ENCODE data around the gene GAS2L3.

GAS2L3 gene

DNA sequence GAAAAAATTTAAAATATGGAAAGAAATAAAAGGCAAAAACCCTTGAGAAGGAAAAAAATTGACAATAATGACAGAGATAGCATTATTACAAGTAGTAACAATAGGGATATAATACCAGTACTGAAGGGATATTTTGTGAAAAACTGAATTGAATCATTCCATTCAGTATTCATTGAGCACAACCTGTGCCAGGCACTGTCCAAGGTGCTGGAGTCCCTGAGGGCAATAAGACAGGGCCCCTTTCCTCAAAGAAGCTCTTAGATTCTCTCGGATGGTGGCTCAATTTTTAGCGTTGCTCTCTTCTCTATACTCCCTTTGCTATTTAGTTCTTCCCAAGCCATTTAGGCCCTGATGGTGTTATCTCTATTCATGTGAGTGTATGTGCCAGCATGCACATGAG is 34.3 kb upstream of the GAS2L3 start:
- Histone ChIP-seq H3K4me1 (ENCODE audit: insufficient read depth, low read length) (no peaks in the 10 kb centered on the region), H3K27ac (ENCODE audit: low read length) (no peak overlapping the region), H4K20me1 (ENCODE audit: insufficient read depth, low read length) (no peaks in the 10 kb centered on the region), H3K36me3 (ENCODE audit: insufficient read depth, low read length) (no peaks in the 10 kb centered on the region), H3K27me3 (ENCODE audit: insufficient read depth, low read length, poor library complexity) (no peaks in the 10 kb centered on the region), H3K9me3 (ENCODE audit: insufficient read depth, low read length, severe bottlenecking) (no peaks in the 10 kb centered on the region), H3K4me2 (ENCODE audit: insufficient read depth, low read length) (no peak overlapping the region), H3K4me3 (ENCODE audit: low read depth in 1 of 2, low read length in 2 of 2) (no peak overlapping the region), H3K9ac (ENCODE audit: low read depth, low read length) (no peak overlapping the region), H3K79me2 (ENCODE audit: insufficient read depth, low read length) (no peaks in the 10 kb centered on the region), H2AFZ (ENCODE audit: low read depth, low read length) (no peak overlapping the region)
- ATAC-seq (ENCODE audit: insufficient read depth, low read depth) (peak; percentile 52; the same call in 2 of the 3 replicates), DNase-seq (peak; percentile 54)
- TF ChIP-seq CTCF (IDR thresholded peaks at IDR 0.05; ENCODE audit: borderline replicate concordance, extremely low read depth, low read length, poor library complexity, severe bottlenecking) (no peak), EZH2 (IDR thresholded peaks at IDR 0.05; ENCODE audit: borderline replicate concordance, low read depth, low read length, severe bottlenecking) (no peak)

DNA sequence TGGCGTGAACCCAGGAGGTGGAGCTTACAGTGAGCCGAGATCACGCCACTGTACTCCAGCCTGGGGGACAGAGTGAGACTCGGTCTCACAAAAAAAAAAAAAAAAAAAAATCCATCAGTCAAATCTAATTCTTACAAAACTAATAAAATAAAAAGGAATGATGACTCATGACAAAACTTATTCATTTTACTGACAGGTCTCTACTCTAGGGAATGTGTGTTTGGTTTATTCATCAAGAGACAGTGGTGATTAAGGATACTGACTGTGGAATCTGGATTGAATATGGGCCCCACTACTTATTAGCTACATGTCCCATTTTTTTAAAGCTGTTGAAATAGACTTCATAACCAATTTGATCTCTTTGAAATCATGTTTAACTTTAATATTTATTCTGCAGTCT is 29.3 kb upstream of the GAS2L3 start:
- Histone ChIP-seq H3K79me2 (ENCODE audit: insufficient read depth, low read length) (no peaks in the 10 kb centered on the region), H3K27me3 (ENCODE audit: insufficient read depth, low read length, poor library complexity) (no peaks in the 10 kb centered on the region), H2AFZ (ENCODE audit: low read depth, low read length) (no peak overlapping the region), H3K9ac (ENCODE audit: low read depth, low read length) (no peak overlapping the region), H3K4me1 (ENCODE audit: insufficient read depth, low read length) (no peaks in the 10 kb centered on the region), H3K9me3 (ENCODE audit: insufficient read depth, low read length, severe bottlenecking) (no peaks in the 10 kb centered on the region), H3K4me3 (ENCODE audit: low read depth in 1 of 2, low read length in 2 of 2) (no peak overlapping the region), H4K20me1 (ENCODE audit: insufficient read depth, low read length) (no peaks in the 10 kb centered on the region), H3K27ac (ENCODE audit: low read length) (no peak overlapping the region), H3K4me2 (ENCODE audit: insufficient read depth, low read length) (no peak overlapping the region), H3K36me3 (ENCODE audit: insufficient read depth, low read length) (no peaks in the 10 kb centered on the region)
- DNase-seq, result no peak
- TF ChIP-seq CTCF (IDR thresholded peaks at IDR 0.05; ENCODE audit: borderline replicate concordance, extremely low read depth, low read length, poor library complexity, severe bottlenecking) (no peak), EZH2 (IDR thresholded peaks at IDR 0.05; ENCODE audit: borderline replicate concordance, low read depth, low read length, severe bottlenecking) (no peak)
- no peak for ATAC-seq (ENCODE audit: insufficient read depth, low read depth)

- Histone ChIP-seq H3K4me3 (ENCODE audit: low read depth in 1 of 2, low read length in 2 of 2) (no peak overlapping the region), H3K36me3 (ENCODE audit: insufficient read depth, low read length) (no peaks in the 10 kb centered on the region), H3K4me1 (ENCODE audit: insufficient read depth, low read length) (no peaks in the 10 kb centered on the region), H4K20me1 (ENCODE audit: insufficient read depth, low read length) (no peaks in the 10 kb centered on the region), H3K27me3 (ENCODE audit: insufficient read depth, low read length, poor library complexity) (no peaks in the 10 kb centered on the region), H3K79me2 (ENCODE audit: insufficient read depth, low read length) (no peaks in the 10 kb centered on the region), H2AFZ (ENCODE audit: low read depth, low read length) (no peak overlapping the region), H3K27ac (ENCODE audit: low read length) (no peak overlapping the region), H3K4me2 (ENCODE audit: insufficient read depth, low read length) (no peak overlapping the region), H3K9ac (ENCODE audit: low read depth, low read length) (no peak overlapping the region), H3K9me3 (ENCODE audit: insufficient read depth, low read length, severe bottlenecking) (no peaks in the 10 kb centered on the region)
- no peak for DNase-seq
- ATAC-seq (ENCODE audit: insufficient read depth, low read depth), result no peak
- TF ChIP-seq EZH2 (IDR thresholded peaks at IDR 0.05; ENCODE audit: borderline replicate concordance, low read depth, low read length, severe bottlenecking) (no peak), CTCF (IDR thresholded peaks at IDR 0.05; ENCODE audit: borderline replicate concordance, extremely low read depth, low read length, poor library complexity, severe bottlenecking) (no peak)
Measured at GRCh38 chr12:100545092-100545491, 28.4 kb upstream of the GAS2L3 start.

DNA sequence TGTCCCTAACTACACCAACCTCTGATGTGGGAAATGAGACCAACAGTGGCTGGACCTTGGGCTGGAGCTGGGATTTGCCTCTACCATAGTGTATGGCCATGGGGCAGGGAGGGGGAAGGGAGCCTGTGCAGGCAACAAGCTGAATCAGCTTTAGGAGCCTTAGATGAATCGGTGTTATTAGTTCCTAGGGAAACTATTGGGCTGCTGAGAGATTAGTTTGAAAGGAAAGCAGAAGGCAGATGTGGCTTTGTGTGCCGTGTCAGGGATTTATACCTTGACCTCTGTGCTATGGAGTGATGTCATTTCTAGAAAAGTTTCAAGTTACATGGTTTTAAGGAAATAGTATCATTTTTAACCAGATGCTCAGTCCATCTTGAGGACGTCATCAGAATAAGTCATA is 19.5 kb upstream of the GAS2L3 start:
- Histone ChIP-seq H3K27ac (ENCODE audit: low read length) (no peak overlapping the region), H3K27me3 (ENCODE audit: insufficient read depth, low read length, poor library complexity) (no peaks in the 10 kb centered on the region), H2AFZ (ENCODE audit: low read depth, low read length) (no peak overlapping the region), H3K9ac (ENCODE audit: low read depth, low read length) (no peak overlapping the region), H3K79me2 (ENCODE audit: insufficient read depth, low read length) (no peaks in the 10 kb centered on the region), H3K4me2 (ENCODE audit: insufficient read depth, low read length) (no peak overlapping the region), H4K20me1 (ENCODE audit: insufficient read depth, low read length) (no peaks in the 10 kb centered on the region), H3K36me3 (ENCODE audit: insufficient read depth, low read length) (no peaks in the 10 kb centered on the region), H3K4me3 (ENCODE audit: low read depth in 1 of 2, low read length in 2 of 2) (no peak overlapping the region), H3K4me1 (ENCODE audit: insufficient read depth, low read length) (no peaks in the 10 kb centered on the region), H3K9me3 (ENCODE audit: insufficient read depth, low read length, severe bottlenecking) (no peaks in the 10 kb centered on the region)
- DNase-seq (no peak), ATAC-seq (ENCODE audit: insufficient read depth, low read depth) (no peak)
- TF ChIP-seq CTCF (IDR thresholded peaks at IDR 0.05; ENCODE audit: borderline replicate concordance, extremely low read depth, low read length, poor library complexity, severe bottlenecking) (no peak), EZH2 (IDR thresholded peaks at IDR 0.05; ENCODE audit: borderline replicate concordance, low read depth, low read length, severe bottlenecking) (no peak)

Data from DND-41 (cell line).